Fibroblast of lung (primary cell): ENCODE data around the gene WDR20. TPM values are rescaled to one million over a fixed set of nuclear protein-coding genes. Genes with fewer than 3 reads are reported as not detected.

ENCODE experiments used
- DNase-seq, 2 donors: peaks; one replicate each; pipeline versions ENCODE4 v3.0.0 to v3.0.0-alpha.2; 2010; ENCODE audit warnings: low read depth in 2 of 2
- H2AFZ ChIP-seq: 2 replicates; pipeline ENCODE4 v1.5.1; 2012; ENCODE audit warnings: low read length, control low read depth, inconsistent platforms
- H3K27ac ChIP-seq: 2 replicates; pipeline ENCODE4 v1.5.1; 2011; ENCODE audit warnings: low read length, control low read depth; ENCODE audit not compliant: insufficient read depth
- H3K27me3 ChIP-seq: 2 replicates; pipeline ENCODE4 v1.5.1; 2011; ENCODE audit warnings: mild to moderate bottlenecking, low read length; ENCODE audit not compliant: control insufficient read depth, insufficient read depth
- H3K36me3 ChIP-seq: 2 replicates; pipeline ENCODE4 v1.5.1; 2011; ENCODE audit warnings: low read length; ENCODE audit not compliant: control insufficient read depth, insufficient read depth
- H3K4me1 ChIP-seq: 2 replicates; pipeline ENCODE4 v1.5.1; 2011; ENCODE audit warnings: low read length; ENCODE audit not compliant: control insufficient read depth, insufficient read depth; ENCODE audit errors: extremely low read depth
- H3K4me2 ChIP-seq: 2 replicates; pipeline ENCODE4 v1.5.1; 2011; ENCODE audit warnings: low read length, control low read depth; ENCODE audit not compliant: insufficient read depth; ENCODE audit errors: extremely low read depth
- H3K4me3 ChIP-seq, 4 experiments: fragments of 200-600 bp in 1 of 4; sonication (generic) in 1 of 4; replicated peaks in 1 of 4; 2 replicates each; pipeline ENCODE4 v1.5.1; 2011 to 2016; ENCODE audit warnings: low read length in 4 of 4, low read depth in 3 of 4, mild to moderate bottlenecking in 3 of 4, control low read depth in 2 of 4, inconsistent platforms in 1 of 4, mixed read lengths in 1 of 4; ENCODE audit not compliant: insufficient read depth in 1 of 4; ENCODE audit errors: control extremely low read depth in 1 of 4
- H3K79me2 ChIP-seq: 2 replicates; pipeline ENCODE4 v1.5.1; 2012; ENCODE audit warnings: mild to moderate bottlenecking, low read length, inconsistent platforms; ENCODE audit not compliant: control insufficient read depth, insufficient read depth
- H3K9ac ChIP-seq: 2 replicates; pipeline ENCODE4 v1.5.1; 2011; ENCODE audit warnings: mild to moderate bottlenecking, low read length, control low read depth; ENCODE audit not compliant: insufficient read depth
- H3K9me3 ChIP-seq: 2 replicates; pipeline ENCODE4 v1.5.1; 2012; ENCODE audit warnings: low read depth, low read length; ENCODE audit not compliant: control insufficient read depth, insufficient read depth
- H4K20me1 ChIP-seq: 2 replicates; pipeline ENCODE4 v1.5.1; 2011; ENCODE audit warnings: low read length; ENCODE audit not compliant: control insufficient read depth, insufficient read depth; ENCODE audit errors: extremely low read depth
- EZH2 ChIP-seq: IDR thresholded peaks from 2 replicates; pipeline ENCODE4 v1.5.1; 2012; ENCODE audit warnings: low read length, control low read depth, mild to moderate bottlenecking; ENCODE audit errors: missing control alignments
- polyA plus RNA-seq, 2 donors: library from polyadenylated mRNA; depleted of rRNA in 1 of 2; stranded (reverse) in 1 of 2; unstranded in 1 of 2; fragments of >200 nt; gene quantifications; 2 replicates each; pipeline ENCODE4 v1.2.1, GENCODE V29; 2011 to 2012; ENCODE audit warnings: missing spikeins in 1 of 2
- total RNA-seq: library from RNA; depleted of rRNA; stranded (reverse); fragments of >200 nt; gene quantifications from 2 replicates; pipeline ENCODE4 v1.2.1, GENCODE V29; 2014
- TF ChIP-seq, protein P1 (sequence below), 2 donors: IDR thresholded peaks in 1 of 2; conservative IDR thresholded peaks in 1 of 2; 1 replicate in 1 of 2; 2 replicates in 1 of 2; pipeline ENCODE4 v1.5.1; 2011 to 2012; ENCODE audit warnings: low read length in 2 of 2, control low read depth in 1 of 2, inconsistent platforms in 1 of 2, low read depth in 1 of 2, mild to moderate bottlenecking in 1 of 2

WDR20 gene
- total and polyA plus RNA-seq, 2 donors (not counting 1 experiment from before 2014, with no cell fraction given): 17.2 to 17.8 TPM

DNA sequence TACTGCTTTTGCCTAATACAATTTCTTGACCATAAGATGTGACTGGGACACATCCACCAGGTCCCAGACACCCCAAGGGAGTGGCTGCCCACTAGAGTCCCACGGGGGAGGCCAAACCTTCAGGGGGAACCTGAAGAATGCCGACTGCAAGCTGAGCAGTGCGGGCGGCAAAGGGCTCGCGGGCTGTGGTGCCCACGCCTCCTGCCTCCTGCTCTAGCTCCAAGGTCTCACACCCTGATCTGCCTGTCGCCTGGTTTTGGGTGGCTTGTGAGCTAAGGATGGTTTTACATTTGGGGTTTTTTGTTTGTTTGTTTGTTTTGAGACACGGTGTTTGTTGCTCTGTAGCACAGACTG lies 90.0 kb downstream of the WDR20 start:
- Histone ChIP-seq H3K4me1 (no peaks in the 10 kb centered on the region), H3K27ac (no peak overlapping the region), H3K9ac (no peak overlapping the region), H4K20me1 (no peaks in the 10 kb centered on the region), H3K9me3 (no peaks in the 10 kb centered on the region), H2AFZ (no peak overlapping the region), H3K36me3 (no peaks in the 10 kb centered on the region), H3K79me2 (no peaks in the 10 kb centered on the region), H3K4me2 (no peak overlapping the region), H3K27me3 (no peaks in the 10 kb centered on the region), H3K4me3 (no peak overlapping the region)
- TF ChIP-seq EZH2: no peak
- TF ChIP-seq, protein P1, sequence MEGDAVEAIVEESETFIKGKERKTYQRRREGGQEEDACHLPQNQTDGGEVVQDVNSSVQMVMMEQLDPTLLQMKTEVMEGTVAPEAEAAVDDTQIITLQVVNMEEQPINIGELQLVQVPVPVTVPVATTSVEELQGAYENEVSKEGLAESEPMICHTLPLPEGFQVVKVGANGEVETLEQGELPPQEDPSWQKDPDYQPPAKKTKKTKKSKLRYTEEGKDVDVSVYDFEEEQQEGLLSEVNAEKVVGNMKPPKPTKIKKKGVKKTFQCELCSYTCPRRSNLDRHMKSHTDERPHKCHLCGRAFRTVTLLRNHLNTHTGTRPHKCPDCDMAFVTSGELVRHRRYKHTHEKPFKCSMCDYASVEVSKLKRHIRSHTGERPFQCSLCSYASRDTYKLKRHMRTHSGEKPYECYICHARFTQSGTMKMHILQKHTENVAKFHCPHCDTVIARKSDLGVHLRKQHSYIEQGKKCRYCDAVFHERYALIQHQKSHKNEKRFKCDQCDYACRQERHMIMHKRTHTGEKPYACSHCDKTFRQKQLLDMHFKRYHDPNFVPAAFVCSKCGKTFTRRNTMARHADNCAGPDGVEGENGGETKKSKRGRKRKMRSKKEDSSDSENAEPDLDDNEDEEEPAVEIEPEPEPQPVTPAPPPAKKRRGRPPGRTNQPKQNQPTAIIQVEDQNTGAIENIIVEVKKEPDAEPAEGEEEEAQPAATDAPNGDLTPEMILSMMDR (conservative IDR thresholded peaks at IDR 0.05 in 1 of 2, IDR thresholded peaks at IDR 0.05 in 1 of 2; ENCODE audit: low read depth in 1 of 2, low read length in 2 of 2): no peak
- DNase-seq: no peak

GRCh38 chr14:102230481-102231210 lies 90.9 kb downstream of the WDR20 start:
- Histone ChIP-seq H3K9me3 (no peaks in the 10 kb centered on the region), H3K27me3 (no peaks in the 10 kb centered on the region), H3K4me3 (no peak overlapping the region), H3K79me2 (no peaks in the 10 kb centered on the region), H2AFZ (no peak overlapping the region), H3K4me2 (no peak overlapping the region), H3K36me3 (no peaks in the 10 kb centered on the region), H4K20me1 (no peaks in the 10 kb centered on the region), H3K9ac (no peak overlapping the region), H3K27ac (no peak overlapping the region), H3K4me1 (no peaks in the 10 kb centered on the region)
- DNase-seq: no peak
- TF ChIP-seq, protein P1 (conservative IDR thresholded peaks at IDR 0.05 in 1 of 2, IDR thresholded peaks at IDR 0.05 in 1 of 2; ENCODE audit: low read depth in 1 of 2, low read length in 2 of 2): no peak
- no peak for TF ChIP-seq EZH2

- Histone ChIP-seq H3K27ac (no peak overlapping the region), H3K4me3 (no peak overlapping the region), H4K20me1 (no peaks in the 10 kb centered on the region)
Measured at GRCh38 chr14:102231476-102232347, 92.0 kb downstream of the WDR20 start.

More at GRCh38 chr14:102231476-102232347, 92.0 kb downstream of the WDR20 start:
- no peak for DNase-seq
- Histone ChIP-seq H3K4me1 (no peaks in the 10 kb centered on the region), H3K79me2 (no peaks in the 10 kb centered on the region), H3K36me3 (no peaks in the 10 kb centered on the region), H3K4me2 (no peak overlapping the region), H2AFZ (no peak overlapping the region), H3K27me3 (no peaks in the 10 kb centered on the region), H3K9ac (no peak overlapping the region), H3K9me3 (no peaks in the 10 kb centered on the region)
- TF ChIP-seq, protein P1 (conservative IDR thresholded peaks at IDR 0.05 in 1 of 2, IDR thresholded peaks at IDR 0.05 in 1 of 2; ENCODE audit: low read depth in 1 of 2, low read length in 2 of 2): no peak
- TF ChIP-seq EZH2: no peak
